MM.1S (cell line): ENCODE results near the gene DNASE2B.

Experiments used
- DNase-seq: peaks from one replicate; pipeline ENCODE4 v3.0.0-alpha.2; 2015
- H2AFZ ChIP-seq: fragments of 300-600 bp; sonication (generic); 2 replicates; pipeline ENCODE4 v1.6.0; 2016; ENCODE audit warnings: antibody characterized with exemption, low read length
- H3F3A ChIP-seq: fragments of 300-600 bp; sonication (generic); 2 replicates; pipeline ENCODE4 v1.6.1; 2016; ENCODE audit warnings: mild to moderate bottlenecking, antibody characterized with exemption, low read length, moderate library complexity, mixed read lengths; ENCODE audit not compliant: insufficient read depth
- H3K27ac ChIP-seq: fragments of 300-600 bp; sonication (generic); 2 replicates; pipeline ENCODE4 v1.5.1; 2016; ENCODE audit warnings: mild to moderate bottlenecking, low read length
- H3K27me3 ChIP-seq: fragments of 300-600 bp; sonication (generic); replicated peaks from 2 replicates; pipeline ENCODE4 v1.6.0; 2016; ENCODE audit warnings: low read length; ENCODE audit not compliant: insufficient read depth
- H3K36me3 ChIP-seq: fragments of 300-600 bp; sonication (generic); replicated peaks from 2 replicates; pipeline ENCODE4 v1.6.1; 2016; ENCODE audit warnings: mild to moderate bottlenecking, low read length, mixed read lengths; ENCODE audit not compliant: insufficient read depth
- H3K4me1 ChIP-seq: fragments of 300-600 bp; sonication (generic); 2 replicates; pipeline ENCODE4 v1.6.1; 2016; ENCODE audit warnings: low read length, mixed read lengths
- H3K4me2 ChIP-seq: fragments of 300-600 bp; sonication (generic); 2 replicates; pipeline ENCODE4 v1.6.0; 2016; ENCODE audit warnings: low read depth, low read length
- H3K4me3 ChIP-seq: fragments of 300-600 bp; sonication (generic); 2 replicates; pipeline ENCODE4 v1.5.1; 2016; ENCODE audit warnings: low read length, mixed read lengths
- H3K79me2 ChIP-seq: fragments of 300-600 bp; sonication (generic); 2 replicates; pipeline ENCODE4 v1.6.1; 2016; ENCODE audit warnings: mixed run types, low read length, mixed read lengths
- H3K9ac ChIP-seq: fragments of 300-600 bp; sonication (generic); 2 replicates; pipeline ENCODE4 v1.6.1; 2016; ENCODE audit warnings: low read length, mixed read lengths
- H3K9me2 ChIP-seq: fragments of 300-600 bp; sonication (generic); replicated peaks from 2 replicates; pipeline ENCODE4 v1.6.1; 2016; ENCODE audit warnings: mild to moderate bottlenecking, low read length, mixed read lengths; ENCODE audit not compliant: insufficient read depth
- H3K9me3 ChIP-seq: fragments of 300-600 bp; sonication (generic); replicated peaks from 2 replicates; pipeline ENCODE4 v1.6.1; 2016; ENCODE audit warnings: mild to moderate bottlenecking, low read length, mixed read lengths; ENCODE audit not compliant: insufficient read depth
- H4K20me1 ChIP-seq: fragments of 300-600 bp; sonication (generic); 2 replicates; pipeline ENCODE4 v1.6.1; 2016; ENCODE audit warnings: mild to moderate bottlenecking, low read length, moderate library complexity, mixed read lengths; ENCODE audit not compliant: insufficient read depth
- EZH2 ChIP-seq: fragments of 300-600 bp; sonication (generic); optimal IDR thresholded peaks from 2 replicates; pipeline ENCODE3; 2017; ENCODE audit warnings: low read depth, mild to moderate bottlenecking, antibody characterized with exemption, low read length, mixed read lengths
- EZH2phosphoT487 ChIP-seq: fragments of 300-600 bp; sonication (generic); IDR thresholded peaks from 2 replicates; pipeline ENCODE4 v1.6.1; 2018; ENCODE audit warnings: antibody characterized with exemption, low read length
- TF ChIP-seq, protein P1 (sequence below): fragments of 300-600 bp; sonication (generic); IDR thresholded peaks from 2 replicates; pipeline ENCODE4 v1.5.1; 2016; ENCODE audit warnings: antibody characterized with exemption, low read length, mixed read lengths

DNASE2B gene

GRCh38 chr1:84402060-84402459 lies 3.8 kb downstream of the DNASE2B start:
- TF ChIP-seq, protein P1, sequence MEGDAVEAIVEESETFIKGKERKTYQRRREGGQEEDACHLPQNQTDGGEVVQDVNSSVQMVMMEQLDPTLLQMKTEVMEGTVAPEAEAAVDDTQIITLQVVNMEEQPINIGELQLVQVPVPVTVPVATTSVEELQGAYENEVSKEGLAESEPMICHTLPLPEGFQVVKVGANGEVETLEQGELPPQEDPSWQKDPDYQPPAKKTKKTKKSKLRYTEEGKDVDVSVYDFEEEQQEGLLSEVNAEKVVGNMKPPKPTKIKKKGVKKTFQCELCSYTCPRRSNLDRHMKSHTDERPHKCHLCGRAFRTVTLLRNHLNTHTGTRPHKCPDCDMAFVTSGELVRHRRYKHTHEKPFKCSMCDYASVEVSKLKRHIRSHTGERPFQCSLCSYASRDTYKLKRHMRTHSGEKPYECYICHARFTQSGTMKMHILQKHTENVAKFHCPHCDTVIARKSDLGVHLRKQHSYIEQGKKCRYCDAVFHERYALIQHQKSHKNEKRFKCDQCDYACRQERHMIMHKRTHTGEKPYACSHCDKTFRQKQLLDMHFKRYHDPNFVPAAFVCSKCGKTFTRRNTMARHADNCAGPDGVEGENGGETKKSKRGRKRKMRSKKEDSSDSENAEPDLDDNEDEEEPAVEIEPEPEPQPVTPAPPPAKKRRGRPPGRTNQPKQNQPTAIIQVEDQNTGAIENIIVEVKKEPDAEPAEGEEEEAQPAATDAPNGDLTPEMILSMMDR = no peak
- TF ChIP-seq EZH2phosphoT487 = no peak
- TF ChIP-seq EZH2 = no peak
- Histone ChIP-seq H4K20me1 (no peaks in the 10 kb centered on the region), H3K9me3 (no peaks in the 10 kb centered on the region), H3K4me1 (no peaks in the 10 kb centered on the region), H3K27me3 (no peaks in the 10 kb centered on the region), H3F3A (no peaks in the 10 kb centered on the region), H3K4me2 (no peak overlapping the region), H2AFZ (no peak overlapping the region), H3K36me3 (no peaks in the 10 kb centered on the region), H3K27ac (no peak overlapping the region), H3K9ac (no peak overlapping the region), H3K4me3 (no peak overlapping the region), H3K79me2 (no peaks in the 10 kb centered on the region), H3K9me2 (no peaks in the 10 kb centered on the region)
- DNase-seq = no peak

DNA sequence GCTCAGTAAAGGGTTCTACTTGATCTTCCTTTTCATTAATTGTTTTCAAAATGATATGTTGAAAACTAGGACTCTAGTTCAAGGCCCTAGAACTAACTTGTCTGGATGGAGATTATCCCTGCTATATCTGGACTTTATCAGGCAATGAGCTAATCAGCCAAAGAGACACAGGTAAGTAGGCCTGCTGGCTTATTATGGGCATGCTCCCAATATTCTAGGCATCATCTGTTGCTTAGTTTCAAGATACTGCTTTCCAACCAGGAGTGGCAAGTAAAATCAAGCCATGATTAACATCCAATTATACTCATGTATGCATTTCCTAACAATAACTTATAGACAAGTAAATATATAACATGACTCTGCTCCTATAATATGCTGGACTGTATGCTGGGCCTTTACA lies 4.2 kb downstream of the DNASE2B start:
- H3F3A ChIP-seq = no peaks in the 10 kb centered on the region
- no peaks in the 10 kb centered on the region for H3K4me1 ChIP-seq
- no peaks in the 10 kb centered on the region for H3K36me3 ChIP-seq
- no peak overlapping the region for H2AFZ ChIP-seq
- TF ChIP-seq, protein P1 = no peak
- TF ChIP-seq EZH2 = no peak
- TF ChIP-seq EZH2phosphoT487 = no peak
- H3K79me2 ChIP-seq = no peaks in the 10 kb centered on the region
- H3K9me3 ChIP-seq = no peaks in the 10 kb centered on the region
- no peak overlapping the region for H3K4me2 ChIP-seq
- H3K27me3 ChIP-seq = no peaks in the 10 kb centered on the region
- no peaks in the 10 kb centered on the region for H3K9me2 ChIP-seq
- H3K27ac ChIP-seq = no peak overlapping the region
- no peaks in the 10 kb centered on the region for H4K20me1 ChIP-seq
- no peak overlapping the region for H3K4me3 ChIP-seq
- DNase-seq = no peak
- H3K9ac ChIP-seq = no peak overlapping the region

- no peaks in the 10 kb centered on the region for H3K9me3 ChIP-seq
- no peak overlapping the region for H3K9ac ChIP-seq
- no peak overlapping the region for H3K4me3 ChIP-seq
- H3K9me2 ChIP-seq = no peaks in the 10 kb centered on the region
- no peaks in the 10 kb centered on the region for H3K36me3 ChIP-seq
- no peaks in the 10 kb centered on the region for H4K20me1 ChIP-seq
- H3K4me2 ChIP-seq = no peak overlapping the region
- no peaks in the 10 kb centered on the region for H3K79me2 ChIP-seq
- no peak overlapping the region for H2AFZ ChIP-seq
- H3K27me3 ChIP-seq = no peaks in the 10 kb centered on the region
- no peak for DNase-seq
- no peaks in the 10 kb centered on the region for H3K4me1 ChIP-seq
- H3K27ac ChIP-seq = no peak overlapping the region
- H3F3A ChIP-seq = no peaks in the 10 kb centered on the region
- TF ChIP-seq EZH2phosphoT487 (no peak), EZH2 (no peak)
- TF ChIP-seq, protein P1 = no peak
These were observed 5.1 kb downstream of the DNASE2B start for GRCh38 chr1:84403347-84403746.
